Cardiac fibroblast (primary cell): ENCODE measurements around the gene PLD6.
"Not testable (repeated sequence)": the region's sequence is repeated elsewhere in the genome, so short reads cannot be mapped to it uniquely, and the experiment has no call there.

Experiments used
- DNase-seq, 2 donors: peaks; one replicate each; pipeline versions ENCODE4 v3.0.0 to v3.0.0-alpha.2; 2010; ENCODE audit warnings: low read depth in 2 of 2
- H3K4me3 ChIP-seq, 2 donors: replicated peaks in 1 of 2; 1 replicate in 1 of 2; 2 replicates in 1 of 2; pipeline ENCODE4 v1.5.1; 2011; ENCODE audit warnings: low read depth in 2 of 2, low read length in 2 of 2, mild to moderate bottlenecking in 2 of 2, moderate library complexity in 1 of 2
- CTCF ChIP-seq: IDR thresholded peaks from one replicate; pipeline ENCODE4 v1.5.1; 2011; ENCODE audit warnings: low read depth, mild to moderate bottlenecking, low read length, inconsistent platforms

Gene PLD6

GRCh38 chr17:17190188-17190587, 15.9 kb downstream of the PLD6 start:
- no peak for TF ChIP-seq CTCF
- no peak overlapping the region for H3K4me3 ChIP-seq
- DNase-seq: no peak

GRCh38 chr17:17189559-17189958, 16.6 kb downstream of the PLD6 start:
- no peak for TF ChIP-seq CTCF
- no peak overlapping the region for H3K4me3 ChIP-seq
- DNase-seq: no peak

- TF ChIP-seq CTCF: no peak
- DNase-seq: no peak
- H3K4me3 ChIP-seq: no peak overlapping the region
These were observed 17.5 kb downstream of the PLD6 start for GRCh38 chr17:17188586-17188985.

GRCh38 chr17:17186551-17187505, 19.3 kb downstream of the PLD6 start:
- no peak overlapping the region for H3K4me3 ChIP-seq
- TF ChIP-seq CTCF: no peak
- peak in 1 of 2 donors; percentile 9 for DNase-seq

- TF ChIP-seq CTCF: no peak
- no peak for DNase-seq
- H3K4me3 ChIP-seq: no peak overlapping the region
These were observed 20.1 kb downstream of the PLD6 start for GRCh38 chr17:17186051-17186450.

- H3K4me3 ChIP-seq: not testable (repeated sequence)
These were observed 21.0 kb downstream of the PLD6 start for GRCh38 chr17:17184985-17185757.

GRCh38 chr17:17183744-17184143, 22.4 kb downstream of the PLD6 start:
- TF ChIP-seq CTCF: no peak
- DNase-seq: no peak
- H3K4me3 ChIP-seq: no peak overlapping the region

More at GRCh38 chr17:17184985-17185757, 21.0 kb downstream of the PLD6 start:
- DNase-seq: not testable (repeated sequence)
